GM21528 (cell line): ENCODE measurements around the gene RPGR.
A peak's percentile ranks its signal among the peaks of the same experiment; 100 is the strongest.

Experiments
- ATAC-seq: cut with Tn5 transposase; IDR thresholded peaks from one replicate; pipeline ENCODE4 v1.9.1; 2021; ENCODE audit warnings: mild to moderate bottlenecking, moderate library complexity; ENCODE audit not compliant: unreplicated experiment, low FRiP score

RPGR gene, protein sequence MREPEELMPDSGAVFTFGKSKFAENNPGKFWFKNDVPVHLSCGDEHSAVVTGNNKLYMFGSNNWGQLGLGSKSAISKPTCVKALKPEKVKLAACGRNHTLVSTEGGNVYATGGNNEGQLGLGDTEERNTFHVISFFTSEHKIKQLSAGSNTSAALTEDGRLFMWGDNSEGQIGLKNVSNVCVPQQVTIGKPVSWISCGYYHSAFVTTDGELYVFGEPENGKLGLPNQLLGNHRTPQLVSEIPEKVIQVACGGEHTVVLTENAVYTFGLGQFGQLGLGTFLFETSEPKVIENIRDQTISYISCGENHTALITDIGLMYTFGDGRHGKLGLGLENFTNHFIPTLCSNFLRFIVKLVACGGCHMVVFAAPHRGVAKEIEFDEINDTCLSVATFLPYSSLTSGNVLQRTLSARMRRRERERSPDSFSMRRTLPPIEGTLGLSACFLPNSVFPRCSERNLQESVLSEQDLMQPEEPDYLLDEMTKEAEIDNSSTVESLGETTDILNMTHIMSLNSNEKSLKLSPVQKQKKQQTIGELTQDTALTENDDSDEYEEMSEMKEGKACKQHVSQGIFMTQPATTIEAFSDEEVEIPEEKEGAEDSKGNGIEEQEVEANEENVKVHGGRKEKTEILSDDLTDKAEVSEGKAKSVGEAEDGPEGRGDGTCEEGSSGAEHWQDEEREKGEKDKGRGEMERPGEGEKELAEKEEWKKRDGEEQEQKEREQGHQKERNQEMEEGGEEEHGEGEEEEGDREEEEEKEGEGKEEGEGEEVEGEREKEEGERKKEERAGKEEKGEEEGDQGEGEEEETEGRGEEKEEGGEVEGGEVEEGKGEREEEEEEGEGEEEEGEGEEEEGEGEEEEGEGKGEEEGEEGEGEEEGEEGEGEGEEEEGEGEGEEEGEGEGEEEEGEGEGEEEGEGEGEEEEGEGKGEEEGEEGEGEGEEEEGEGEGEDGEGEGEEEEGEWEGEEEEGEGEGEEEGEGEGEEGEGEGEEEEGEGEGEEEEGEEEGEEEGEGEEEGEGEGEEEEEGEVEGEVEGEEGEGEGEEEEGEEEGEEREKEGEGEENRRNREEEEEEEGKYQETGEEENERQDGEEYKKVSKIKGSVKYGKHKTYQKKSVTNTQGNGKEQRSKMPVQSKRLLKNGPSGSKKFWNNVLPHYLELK

DNA sequence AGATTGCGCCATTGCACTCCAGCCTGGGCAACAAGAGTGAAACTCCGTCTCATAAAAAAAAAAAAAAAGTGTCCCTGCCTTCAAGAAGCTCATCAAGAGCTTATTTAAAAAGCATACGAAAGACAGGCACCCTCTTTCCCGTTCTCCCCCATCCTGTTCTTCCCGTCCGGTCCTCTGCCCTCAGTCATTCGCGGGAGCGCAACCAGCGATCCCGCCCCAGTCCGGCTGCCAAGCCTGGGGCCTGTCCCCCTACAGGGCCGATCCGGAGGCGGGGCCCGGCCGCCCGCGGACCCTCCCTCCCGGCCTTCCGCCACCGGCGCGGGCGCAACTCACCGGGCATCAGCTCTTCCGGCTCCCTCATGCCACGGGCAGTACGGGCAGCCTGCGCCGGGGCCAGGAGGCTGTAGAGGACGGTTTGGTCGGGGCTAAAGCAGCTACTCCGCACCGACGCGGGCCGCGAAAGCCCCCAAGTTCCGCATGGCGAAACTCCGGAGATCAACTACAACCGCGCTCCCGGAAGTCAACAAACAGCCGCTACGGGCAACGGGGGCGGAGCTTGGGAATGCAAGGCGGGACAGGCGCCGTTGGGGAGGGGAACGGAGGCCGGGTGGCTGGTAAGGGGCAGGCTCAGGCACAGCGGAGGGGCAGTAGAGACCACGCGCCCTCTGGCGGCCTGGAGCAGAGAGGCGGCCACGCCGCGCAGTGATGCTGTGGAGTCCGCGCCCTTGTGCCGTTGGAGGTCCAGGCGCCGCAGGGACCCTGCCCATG, at the start of gene RPGR:
Gene RPGR (minus strand): TSS at position 503 of the 768 bp plus-strand sequence. CDS start 142 bp downstream, at position 361.
- ATAC-seq, result peak; percentile 98

DNA sequence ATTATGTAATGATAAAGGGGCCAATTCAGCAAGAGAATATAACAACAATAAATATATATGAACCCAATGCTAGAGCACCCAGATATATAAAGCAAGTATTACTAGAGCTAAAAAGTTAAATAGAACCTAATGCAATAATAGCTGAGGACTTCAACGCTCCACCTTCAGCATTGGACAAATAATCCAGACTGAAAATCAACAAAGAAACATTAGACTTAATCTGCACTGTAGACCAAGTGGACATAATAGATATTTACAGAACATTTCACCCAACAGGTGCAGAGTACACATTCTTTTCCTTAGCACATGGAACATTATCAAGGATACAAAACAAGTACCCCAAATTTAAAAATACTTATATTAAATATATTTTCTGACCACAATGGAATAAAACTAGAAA, 49.4 kb upstream of the RPGR start:
- ATAC-seq, result no peak

DNA sequence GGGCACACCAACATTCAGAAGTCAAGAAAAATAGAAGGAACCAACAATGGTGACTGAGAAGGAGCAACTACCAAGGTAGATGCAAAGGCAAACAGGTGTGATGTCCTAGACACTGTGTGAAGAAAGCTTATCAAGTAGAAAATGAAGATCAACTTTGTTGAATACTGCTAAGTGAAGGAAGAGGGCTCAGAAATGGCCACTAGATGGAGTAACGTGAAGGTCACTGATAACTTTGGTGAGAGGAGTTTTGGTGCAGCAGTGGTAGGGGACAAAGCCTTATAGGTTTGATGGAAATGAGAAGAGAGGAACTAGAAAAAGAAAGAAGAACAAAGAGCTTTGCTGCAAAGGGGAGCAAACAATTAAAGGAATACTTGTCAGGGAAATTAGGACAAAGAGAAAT, 48.6 kb upstream of the RPGR start:
- no peak for ATAC-seq

DNA sequence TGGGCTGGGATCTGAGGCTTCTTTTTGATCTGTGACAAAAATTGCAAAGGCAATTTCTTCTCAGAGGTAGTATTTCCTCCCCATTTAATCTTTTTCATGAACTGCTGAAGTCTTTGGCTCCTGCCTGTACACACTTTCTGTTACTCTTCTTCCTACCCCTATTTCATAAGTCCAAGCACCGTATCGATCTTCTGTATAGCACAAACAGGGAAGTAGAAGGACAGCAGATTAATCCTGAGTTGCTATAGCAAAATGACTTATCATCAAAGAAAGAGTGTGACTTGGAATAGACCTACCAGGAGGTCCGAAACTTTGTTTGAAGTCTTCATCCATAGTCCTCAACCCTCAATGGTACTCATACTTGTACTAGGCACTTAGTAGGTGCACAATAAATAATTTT, 47.1 kb upstream of the RPGR start:
- ATAC-seq, result no peak

DNA sequence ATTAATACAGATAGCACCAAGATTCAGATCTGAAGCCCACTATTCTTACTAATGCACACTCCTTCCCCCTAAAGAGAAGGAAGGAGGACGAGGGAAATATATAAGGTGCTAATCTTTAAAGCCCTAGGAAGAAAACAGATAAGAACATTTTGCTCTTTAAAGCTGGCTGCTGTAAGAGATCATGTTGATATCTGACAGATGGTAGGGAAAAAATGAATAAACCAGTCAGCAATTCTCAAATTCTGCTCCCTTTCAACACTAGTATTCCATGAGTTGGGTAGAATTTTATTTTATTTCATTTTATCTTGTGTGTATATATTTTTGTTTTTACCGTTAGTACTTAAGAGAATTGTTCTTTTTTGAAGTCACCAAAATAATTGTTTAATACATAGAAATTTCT, 44.3 kb upstream of the RPGR start:
- ATAC-seq, result no peak

DNA sequence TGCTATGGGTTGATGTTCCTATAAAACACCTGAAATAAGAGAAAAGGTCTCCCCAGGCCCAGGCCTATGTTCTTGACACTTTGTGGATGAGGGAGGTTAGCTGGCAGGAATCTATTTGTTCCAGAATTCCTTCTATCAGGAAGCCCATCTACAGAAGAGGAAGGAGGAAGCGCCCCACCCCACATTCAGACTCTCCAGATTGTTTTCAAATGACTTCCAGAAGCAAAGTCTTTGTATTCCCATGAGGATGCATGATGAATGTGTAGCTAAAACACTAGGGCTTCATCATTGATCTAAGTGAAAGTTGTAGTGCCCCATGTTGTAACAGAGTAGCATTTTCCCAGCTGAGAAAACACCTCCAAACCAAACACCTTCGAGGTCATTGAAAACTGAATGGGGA, 41.5 kb upstream of the RPGR start:
- ATAC-seq, result no peak

DNA sequence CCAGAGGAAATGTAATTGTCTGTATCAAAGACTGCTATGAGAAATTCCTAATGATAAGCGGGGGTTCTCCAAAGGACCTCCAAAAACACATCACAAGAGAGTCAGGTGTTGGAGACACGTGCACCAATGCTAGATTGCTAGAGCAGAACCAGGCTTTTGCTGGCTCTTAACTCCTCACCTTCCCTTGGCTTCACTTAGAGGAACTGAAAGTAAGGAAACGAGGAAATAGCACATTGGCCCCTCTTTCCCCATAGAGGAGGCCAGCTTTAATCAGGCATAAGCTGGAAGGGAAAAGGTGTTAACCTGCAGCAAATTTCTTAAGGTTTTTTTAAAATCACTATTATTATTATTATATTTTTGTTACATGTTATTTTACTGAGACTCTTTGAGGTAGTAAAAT, 38.6 kb upstream of the RPGR start:
- no peak for ATAC-seq

DNA sequence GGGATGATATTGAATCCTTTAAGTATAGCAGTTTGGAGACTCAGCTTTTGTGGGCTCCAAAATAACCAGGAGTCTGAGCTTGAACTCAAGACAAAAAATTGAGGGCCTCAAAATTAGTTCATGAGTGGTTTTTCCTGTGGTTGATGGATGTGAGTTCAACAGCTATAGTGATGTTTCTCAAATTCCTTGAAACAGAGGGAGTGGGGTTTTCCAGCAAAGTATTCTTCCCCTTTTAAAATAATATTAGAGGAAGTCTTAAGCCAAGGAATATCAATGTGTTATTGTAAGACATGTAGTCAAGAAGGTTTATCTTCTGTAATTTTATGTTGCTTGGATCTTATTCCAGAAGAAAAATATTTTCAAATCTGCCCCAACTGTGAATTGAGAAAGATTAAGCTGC, 35.7 kb upstream of the RPGR start:
- ATAC-seq, result no peak

DNA sequence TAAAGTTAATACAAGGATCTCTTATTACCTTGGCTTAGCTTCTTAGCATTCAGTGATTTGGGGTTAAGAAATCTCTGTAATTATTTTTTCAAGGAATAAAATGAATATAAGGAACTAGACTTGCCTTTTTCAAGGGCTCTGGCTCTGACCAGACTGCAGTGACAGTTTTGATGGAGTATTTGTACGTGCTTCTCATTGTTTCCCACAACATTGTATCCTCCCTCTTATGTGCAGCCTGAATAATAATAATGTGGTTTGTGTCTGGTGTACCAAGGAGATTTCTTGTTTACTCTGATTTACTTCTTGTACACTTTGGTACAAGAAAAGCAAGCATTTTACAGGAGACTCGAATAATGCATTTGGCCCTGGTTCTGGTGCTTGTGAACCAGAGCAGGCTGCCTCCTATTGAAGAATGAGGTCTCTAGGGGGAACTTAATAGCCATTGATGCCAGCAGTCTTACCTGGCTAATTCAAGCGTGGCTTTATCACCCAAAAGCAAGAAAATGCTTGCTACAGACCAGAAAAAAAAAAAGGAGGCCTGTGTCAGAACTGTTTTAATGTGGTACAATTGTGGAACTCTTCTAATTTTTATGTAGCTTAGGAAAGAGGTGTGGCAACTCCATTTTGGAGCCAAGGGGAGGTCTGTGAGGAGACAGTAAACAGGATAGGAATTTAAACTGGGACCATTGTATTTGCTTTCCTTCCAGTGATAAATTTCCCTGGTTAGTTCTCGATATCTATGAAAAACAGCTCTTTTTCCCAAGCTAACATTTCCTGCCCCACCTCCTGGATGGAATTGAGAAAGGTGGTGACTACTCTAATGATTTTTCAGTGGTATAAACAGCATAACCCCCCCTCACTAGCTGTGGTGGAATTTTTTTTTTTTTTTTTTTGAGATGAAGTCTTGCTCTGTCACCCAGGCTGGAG, 30.7 kb upstream of the RPGR start:
- ATAC-seq, result no peak

DNA sequence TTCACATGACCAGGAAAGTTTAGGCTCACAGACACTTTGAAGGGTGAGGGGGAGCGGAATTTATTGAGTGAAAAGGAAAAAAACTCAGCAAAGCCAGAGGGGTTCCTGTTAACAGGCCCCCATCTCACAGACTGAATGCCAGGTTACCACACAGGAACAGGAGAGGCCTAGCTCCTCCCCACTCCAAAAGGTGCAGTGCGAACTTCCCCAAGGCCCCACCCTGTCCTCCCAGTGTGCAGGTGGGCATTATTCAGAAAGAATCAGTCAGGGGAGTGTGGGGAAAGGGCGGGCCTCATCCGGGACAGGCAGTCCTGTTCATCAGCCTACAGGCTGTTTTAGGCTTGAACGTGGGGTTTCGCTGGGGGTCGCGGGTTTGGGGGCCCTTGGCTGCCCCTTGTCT, 29.1 kb upstream of the RPGR start:
- no peak for ATAC-seq

DNA sequence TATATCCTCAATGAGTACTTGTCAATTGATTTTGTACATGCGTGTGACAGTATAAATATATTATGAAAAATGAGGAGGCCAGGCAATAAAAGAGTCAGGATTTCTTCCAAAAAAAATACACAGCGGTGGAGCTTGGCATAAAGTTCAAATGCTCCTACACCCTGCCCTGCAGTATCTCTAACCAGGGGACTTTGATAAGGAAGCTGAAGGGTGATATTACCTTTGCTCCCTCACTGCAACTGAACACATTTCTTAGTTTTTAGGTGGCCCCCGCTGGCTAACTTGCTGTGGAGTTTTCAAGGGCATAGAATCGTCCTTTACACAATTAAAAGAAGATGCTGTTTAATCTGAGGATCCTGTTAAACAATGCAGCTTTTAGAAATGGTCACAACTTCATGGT, 25.1 kb upstream of the RPGR start, which contains the start of gene OTC:
Gene OTC (plus strand): TSS at position 243 of the 400 bp plus-strand sequence. CDS start 93 bp downstream, at position 336.
- no peak for ATAC-seq

DNA sequence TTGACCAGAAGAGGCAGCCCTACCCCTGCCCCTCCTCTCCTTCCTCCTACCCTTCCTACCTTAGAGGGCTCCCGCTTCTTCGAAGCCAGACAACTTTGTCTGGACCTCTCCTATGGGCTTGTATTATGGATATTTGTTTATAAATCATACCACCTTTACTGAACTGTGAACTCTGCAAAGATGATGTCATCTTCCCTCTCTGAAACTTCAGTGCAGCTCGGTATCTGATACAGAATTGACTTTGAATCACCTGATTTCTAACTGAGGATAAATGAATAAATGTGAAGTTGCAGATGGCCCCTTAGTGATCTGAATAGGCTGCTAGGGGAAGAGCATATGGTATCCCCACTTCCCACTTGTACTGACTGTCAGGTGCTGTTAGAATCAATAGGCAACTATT, 24.0 kb upstream of the RPGR start:
- no peak for ATAC-seq

DNA sequence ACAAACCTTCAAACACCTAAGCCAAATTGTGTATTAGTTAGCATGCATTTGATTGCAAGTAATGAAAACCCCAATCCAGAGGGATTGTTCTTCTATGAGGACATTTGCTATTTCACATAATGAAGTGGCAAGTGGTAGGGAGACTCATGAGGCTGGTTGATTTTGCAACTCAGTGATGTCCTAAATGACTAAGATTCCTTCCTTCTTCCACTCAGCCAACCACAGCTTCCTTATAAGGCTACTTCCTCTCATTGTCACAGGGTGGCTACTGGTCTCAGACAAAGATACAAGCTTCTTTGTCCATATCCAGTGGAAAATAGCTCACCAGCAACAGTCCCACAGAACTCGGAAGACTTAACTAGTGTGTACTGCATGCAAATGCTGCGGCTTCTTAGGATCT, 19.8 kb upstream of the RPGR start:
- ATAC-seq, result no peak

DNA sequence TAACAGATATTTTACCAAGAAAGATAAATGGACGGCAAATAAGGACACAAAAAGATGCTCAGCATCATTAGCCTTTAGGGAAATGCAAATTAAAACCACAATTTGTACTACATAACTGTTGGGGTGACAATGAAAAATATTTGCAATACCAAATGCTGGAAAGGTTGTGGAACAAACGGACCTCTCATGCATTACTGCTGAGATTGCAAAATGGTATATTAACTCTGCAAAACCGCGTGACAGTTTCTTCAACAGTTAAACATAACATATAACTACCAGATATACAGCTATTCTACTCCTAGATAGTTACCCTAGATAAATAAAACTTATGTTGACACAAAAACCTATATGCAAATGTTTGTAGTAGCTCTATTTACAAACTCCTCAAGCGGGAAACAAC, 18.8 kb upstream of the RPGR start:
- ATAC-seq, result no peak

DNA sequence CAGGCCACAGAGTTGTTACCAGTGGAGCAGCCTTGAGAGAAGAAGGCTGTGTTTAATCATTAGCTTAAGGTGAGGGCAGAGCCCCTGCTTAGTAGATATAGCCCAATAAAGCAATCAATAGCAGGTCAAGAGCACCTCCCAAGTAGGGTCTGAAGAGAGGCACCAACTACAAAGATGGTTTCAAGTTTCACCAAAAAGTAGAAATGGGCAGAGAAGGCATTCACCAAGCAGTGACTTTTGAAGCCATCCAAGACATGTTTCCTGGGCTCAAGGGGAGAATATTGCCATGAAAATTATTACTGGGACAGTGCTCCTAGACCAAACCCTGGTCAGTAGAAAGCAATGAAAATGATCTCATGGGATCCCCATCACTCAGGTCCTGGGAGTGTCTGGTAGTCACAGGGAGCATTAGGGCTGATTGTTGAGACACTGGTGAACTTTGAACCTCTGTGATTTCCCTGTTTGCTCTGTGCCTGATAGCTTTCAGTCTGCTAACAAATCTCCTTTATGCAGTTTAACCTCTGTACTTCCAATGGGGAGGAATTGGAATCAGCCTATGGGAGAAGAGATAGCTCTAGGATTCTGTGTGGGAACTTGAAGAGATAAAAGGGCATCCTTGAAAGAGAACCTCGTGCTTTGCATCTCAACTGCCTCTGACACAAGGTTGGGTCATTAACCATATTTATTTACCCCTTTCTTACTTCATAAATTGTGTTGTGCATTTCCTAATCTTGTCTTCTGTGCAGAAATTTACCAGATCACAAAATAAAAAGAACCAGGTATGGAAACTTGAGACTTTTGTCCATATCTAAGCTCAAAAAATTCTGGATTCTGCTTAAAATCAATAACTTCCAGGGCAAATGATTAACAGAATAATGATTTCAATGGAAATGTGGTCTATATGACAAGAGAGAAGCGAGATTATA, 15.8 kb upstream of the RPGR start:
- no peak for ATAC-seq

DNA sequence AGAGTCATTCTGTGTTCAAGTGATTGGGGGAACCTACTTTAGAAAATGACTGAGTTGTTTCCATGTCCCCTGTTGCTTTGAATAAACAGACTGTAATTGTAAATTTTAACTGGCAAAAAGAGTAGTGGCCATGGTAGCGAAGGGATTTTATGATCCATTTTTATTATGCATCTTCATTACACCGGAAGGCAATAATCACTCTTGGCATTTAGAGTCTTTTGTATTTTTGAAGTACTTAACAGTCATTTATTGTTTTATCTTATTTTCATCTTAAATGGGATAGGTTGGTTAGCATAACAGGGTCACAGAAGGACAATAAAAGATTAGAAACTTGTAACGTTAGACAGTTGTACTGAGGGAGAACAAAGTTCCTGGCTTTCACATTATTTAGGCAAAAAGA, 14.1 kb upstream of the RPGR start:
- ATAC-seq, result no peak

DNA sequence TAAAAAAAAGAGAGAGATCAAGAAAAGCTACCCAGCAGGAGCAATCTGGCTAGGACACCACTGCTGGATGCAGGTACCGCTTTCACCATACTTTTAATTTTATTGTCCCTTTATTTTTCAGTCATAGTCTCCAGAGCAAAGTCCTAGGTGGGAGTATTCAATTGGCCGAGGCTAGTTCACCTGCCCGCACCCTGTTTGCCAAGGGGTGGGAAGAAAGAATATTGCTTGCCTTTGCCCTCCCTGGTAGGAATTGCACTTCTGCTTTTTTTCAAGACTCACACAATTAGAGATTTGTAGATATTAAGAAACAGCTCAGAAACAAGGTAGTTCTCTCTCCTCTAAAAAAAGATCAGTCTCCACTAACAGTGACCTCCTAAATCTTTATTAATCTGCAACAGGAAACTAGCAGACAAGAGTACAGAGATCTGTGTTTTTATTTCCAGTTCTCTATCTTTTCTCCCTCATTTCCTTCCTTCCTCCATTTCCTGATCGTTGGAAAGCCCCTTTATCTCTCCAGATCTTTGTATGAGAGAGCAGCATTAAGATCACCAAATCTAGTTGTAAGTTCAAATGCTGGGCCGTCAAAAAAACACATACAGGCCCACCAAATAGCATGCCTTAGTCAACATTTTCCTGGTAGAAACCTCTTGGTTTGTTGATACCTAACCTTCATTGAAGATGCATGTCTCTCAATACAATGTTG, 9.4 kb upstream of the RPGR start:
- ATAC-seq, result no peak

DNA sequence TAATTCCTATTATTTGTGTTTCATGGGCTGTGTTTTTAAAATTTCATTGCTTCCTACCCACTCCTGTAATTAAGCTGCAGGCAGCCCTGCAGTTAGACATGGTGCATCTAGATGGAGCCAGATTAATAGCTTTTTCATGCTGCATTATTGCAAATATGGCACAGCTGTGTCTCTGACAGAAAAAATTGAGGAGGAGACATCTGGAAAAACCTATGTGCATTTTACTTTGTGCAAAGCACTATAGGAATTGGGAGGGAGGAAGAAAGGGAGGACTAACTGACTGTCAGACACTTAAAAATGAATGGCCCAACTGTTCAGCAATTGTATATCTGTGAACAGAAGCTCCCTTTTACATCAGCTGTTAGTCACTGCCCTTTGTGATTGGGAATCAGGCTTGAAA, 8.1 kb upstream of the RPGR start:
- ATAC-seq, result no peak
